ENCODE data around the gene CDH15. TPM values are rescaled to one million over a fixed set of nuclear protein-coding genes. Genes with fewer than 3 reads are reported as not detected.

The CDH15 gene, protein sequence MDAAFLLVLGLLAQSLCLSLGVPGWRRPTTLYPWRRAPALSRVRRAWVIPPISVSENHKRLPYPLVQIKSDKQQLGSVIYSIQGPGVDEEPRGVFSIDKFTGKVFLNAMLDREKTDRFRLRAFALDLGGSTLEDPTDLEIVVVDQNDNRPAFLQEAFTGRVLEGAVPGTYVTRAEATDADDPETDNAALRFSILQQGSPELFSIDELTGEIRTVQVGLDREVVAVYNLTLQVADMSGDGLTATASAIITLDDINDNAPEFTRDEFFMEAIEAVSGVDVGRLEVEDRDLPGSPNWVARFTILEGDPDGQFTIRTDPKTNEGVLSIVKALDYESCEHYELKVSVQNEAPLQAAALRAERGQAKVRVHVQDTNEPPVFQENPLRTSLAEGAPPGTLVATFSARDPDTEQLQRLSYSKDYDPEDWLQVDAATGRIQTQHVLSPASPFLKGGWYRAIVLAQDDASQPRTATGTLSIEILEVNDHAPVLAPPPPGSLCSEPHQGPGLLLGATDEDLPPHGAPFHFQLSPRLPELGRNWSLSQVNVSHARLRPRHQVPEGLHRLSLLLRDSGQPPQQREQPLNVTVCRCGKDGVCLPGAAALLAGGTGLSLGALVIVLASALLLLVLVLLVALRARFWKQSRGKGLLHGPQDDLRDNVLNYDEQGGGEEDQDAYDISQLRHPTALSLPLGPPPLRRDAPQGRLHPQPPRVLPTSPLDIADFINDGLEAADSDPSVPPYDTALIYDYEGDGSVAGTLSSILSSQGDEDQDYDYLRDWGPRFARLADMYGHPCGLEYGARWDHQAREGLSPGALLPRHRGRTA
- 18.3 TPM for total RNA-seq

DNA sequence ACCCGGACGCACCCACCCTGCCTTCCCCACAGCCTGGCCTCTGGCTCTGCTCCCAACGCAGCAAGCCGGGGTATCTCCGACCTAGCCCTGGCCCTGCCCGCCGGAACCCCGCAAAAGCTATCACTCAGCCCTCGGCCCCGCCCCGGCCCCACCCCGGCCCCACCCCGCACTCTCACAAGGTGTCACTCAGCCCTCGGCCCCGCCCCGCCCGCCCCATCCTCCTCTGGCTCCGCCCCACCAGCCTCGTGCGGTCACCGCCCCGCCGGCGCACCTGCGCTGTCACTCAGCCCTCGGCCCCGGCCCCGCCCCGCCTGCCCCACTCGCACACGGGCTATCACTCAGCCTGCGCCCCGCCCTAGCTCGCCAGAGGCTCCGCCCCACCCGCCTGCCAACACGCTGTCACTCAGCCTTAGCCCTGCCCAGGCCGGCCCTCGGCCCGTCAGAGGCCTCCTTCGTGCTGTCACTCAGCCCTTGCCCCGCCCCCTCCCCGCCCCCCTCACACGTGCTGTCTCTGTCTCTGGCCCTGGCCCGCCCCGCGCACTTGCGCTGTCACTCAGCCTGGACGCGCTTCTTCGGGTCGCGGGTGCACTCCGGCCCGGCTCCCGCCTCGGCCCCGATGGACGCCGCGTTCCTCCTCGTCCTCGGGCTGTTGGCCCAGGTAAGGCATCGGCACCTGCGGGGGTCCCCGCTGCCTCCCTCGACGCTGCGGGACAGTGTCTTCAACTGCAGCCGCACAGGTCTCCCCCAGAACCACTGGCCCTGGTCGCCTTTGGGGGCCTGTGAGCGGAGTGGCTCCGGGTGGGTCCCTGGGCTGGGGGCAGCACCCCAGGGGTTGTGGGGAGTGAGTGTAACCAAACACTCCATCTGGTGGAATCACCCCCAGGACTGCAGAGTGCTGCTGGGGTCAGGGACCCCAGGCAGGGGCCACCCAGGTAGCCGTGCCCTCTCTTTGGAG lies at the start of gene CDH15:
TSS of gene CDH15 (plus strand) at position 533 of the 955 bp plus-strand sequence. CDS start at position 617, 84 bp downstream.

DNA sequence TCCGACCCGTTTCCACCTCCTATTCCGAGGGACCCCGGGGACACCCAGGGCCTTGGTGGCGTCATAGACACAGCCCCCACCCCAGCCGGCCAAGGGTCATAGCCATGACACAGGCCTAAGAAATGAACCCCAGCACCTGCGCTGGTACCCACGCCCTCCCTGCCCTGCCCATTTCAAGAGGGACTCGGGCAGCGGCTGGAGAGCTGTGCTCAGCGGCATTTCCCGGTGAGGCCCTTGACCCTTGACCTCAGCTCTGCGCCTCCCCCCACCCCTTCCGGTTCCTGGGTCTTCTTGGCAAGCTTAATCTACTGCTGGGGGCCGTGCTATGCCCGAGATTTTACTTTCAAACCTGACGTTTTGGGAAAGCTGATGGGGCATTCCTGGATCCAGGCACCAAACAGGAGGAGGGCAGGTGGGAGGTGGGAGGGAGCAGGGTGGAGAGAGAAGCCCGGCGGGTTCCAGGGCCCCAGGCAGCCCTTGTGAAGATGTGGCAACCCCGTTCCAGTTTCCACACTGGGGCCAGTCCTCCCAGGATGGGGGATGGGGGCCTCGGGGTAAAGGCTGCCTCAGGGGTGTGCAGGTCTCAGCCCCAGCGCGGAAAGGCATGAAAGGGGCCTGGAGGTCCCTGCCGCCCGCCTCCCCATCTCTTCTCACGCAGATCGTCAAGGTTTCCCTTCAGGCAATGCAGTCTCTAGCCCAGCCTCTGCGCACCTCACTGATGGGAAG lies 28.7 kb downstream of the CDH15 start, which contains the start of gene SLC22A31:
TSS of gene SLC22A31 (minus strand) at position 414 of the 726 bp plus-strand sequence. CDS start at position 378, 36 bp downstream.

DNA sequence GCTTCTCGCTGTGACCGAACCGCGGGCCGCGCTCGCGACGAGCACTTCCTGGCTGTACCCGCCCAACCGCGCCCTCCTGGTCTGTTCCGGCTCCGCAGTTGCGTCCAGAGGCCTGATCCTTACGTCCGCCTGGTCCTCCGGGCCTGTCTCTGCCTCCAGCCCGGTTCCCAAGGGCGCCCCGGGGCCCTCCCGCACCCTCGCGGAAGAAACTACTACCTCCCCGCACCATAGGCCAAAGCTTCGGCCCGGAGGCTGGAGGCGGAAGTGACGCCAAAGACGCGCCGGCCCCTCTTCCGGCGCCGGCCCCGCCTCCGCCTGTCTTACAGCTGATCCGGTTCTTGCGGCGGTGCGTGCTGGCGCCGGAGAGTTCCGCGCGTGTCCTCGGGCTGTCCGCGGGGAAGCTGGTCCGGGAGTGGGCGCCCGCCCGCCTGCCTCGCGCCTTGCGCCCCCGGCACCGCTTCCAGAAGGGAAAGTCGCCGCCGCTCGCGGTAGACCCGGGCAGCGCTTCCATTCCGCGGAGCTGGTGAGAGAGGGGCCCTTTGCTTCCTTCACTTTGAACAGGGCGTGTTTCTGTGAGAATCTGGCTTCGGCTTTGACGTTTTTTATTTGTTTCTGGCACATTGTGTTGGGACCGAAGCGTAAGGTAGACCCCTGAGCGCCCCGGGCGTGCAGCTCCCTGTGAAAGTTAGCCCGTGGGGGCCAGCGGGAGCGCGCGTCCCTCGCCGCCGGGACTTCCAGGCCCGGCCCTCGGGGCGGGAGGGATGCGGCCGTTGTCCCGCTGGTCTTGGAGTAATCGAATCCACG lies 46.0 kb downstream of the CDH15 start, which contains the start of gene ZNF778:
TSS of gene ZNF778 (plus strand) at position 316 of the 804 bp plus-strand sequence. CDS start 3,425 bp downstream, outside the sequence.

Other genes starting within 250 kb of the CDH15 start
- gene CBFA2T3, start 194.5 kb upstream of the CDH15 start, total RNA-seq: 4.4 TPM
- 36.1 TPM for gene ACSF3, start 77.9 kb upstream of the CDH15 start, total RNA-seq
- 0.47 TPM for gene SLC22A31, start 28.8 kb downstream of the CDH15 start, total RNA-seq
- gene ZNF778, start 46.0 kb downstream of the CDH15 start, total RNA-seq: 12.7 TPM